Stimulated activated CD8-positive, alpha-beta memory T cell treated with anti-CD3 and anti-CD28 coated beads, Interleukin-15, amount 100 ng/mL, for 48 hours (primary cell): ENCODE measurements around the gene ADGRG6.
"Not testable (repeated sequence)": the region's sequence is repeated elsewhere in the genome, so short reads cannot be mapped to it uniquely, and the experiment has no call there.

Source experiments
- DNase-seq, 2 donors: peaks; one replicate each; pipeline ENCODE4 v3.0.0-alpha.2; 2020; ENCODE audit warnings: low read depth in 2 of 2

Gene ADGRG6

GRCh38 chr6:142409794-142410193 is 108.0 kb downstream of the ADGRG6 start:
- no peak for DNase-seq

- DNase-seq = no peak
Observed at GRCh38 chr6:142411145-142411544, 109.3 kb downstream of the ADGRG6 start.

DNA sequence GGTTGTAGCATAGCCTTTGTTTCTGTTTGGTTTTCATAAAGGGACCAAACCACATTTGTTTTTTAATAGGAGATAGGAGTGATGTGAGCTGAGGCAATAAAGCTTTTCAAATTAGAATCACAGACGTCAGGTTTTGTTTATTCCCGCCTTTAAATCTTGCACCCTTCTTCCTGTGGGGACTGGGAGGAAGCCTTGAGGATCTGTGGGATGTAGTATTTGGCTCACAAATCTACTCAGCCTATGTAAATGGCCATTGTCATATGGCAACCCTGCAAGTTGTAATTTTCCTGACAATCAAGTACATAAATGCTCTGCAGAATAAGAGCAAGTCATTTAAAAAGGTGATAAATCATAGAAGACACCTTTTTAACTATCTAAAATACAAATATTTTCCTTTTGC is 110.4 kb downstream of the ADGRG6 start:
- no peak for DNase-seq

- no peak for DNase-seq
Observed at GRCh38 chr6:142412658-142413057, 110.9 kb downstream of the ADGRG6 start.

GRCh38 chr6:142413111-142413510 is 111.3 kb downstream of the ADGRG6 start:
- no peak for DNase-seq

- DNase-seq = no peak
Observed at GRCh38 chr6:142414462-142415250, 112.8 kb downstream of the ADGRG6 start.

GRCh38 chr6:142416179-142416578 is 114.4 kb downstream of the ADGRG6 start:
- DNase-seq = no peak

GRCh38 chr6:142416686-142417085 is 114.9 kb downstream of the ADGRG6 start:
- DNase-seq = no peak

DNA sequence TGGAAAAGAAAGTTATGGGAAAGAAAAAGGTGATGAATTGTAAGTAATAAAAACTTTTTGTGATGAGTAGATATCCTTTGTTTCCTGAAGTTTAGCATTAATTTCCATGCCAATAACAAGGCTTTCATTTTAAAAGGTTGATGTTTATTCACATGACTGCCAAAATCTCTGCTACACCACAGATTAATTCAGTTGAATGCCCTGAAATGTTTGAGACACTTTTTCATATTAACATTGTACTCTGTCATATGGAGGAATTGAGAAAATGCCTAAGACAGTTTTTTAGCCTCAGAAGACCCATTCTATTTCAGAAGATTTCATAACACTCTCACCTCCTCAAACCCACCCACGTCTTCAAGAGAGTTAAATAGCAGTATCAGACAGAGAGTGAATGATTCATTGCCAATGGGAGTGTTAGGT is 115.5 kb downstream of the ADGRG6 start:
- DNase-seq = no peak

- DNase-seq = no peak
Observed at GRCh38 chr6:142419071-142419470, 117.3 kb downstream of the ADGRG6 start.

- DNase-seq = no peak
Observed at GRCh38 chr6:142420802-142421201, 119.0 kb downstream of the ADGRG6 start.

- no peak for DNase-seq
Observed at GRCh38 chr6:142421285-142422117, 119.7 kb downstream of the ADGRG6 start.

- not testable (repeated sequence) for DNase-seq
Observed at GRCh38 chr6:142426444-142427132, 124.8 kb downstream of the ADGRG6 start.

- DNase-seq = not testable (repeated sequence)
Observed at GRCh38 chr6:142428468-142428867, 126.7 kb downstream of the ADGRG6 start.

- DNase-seq = no peak
Observed at GRCh38 chr6:142429195-142429594, 127.4 kb downstream of the ADGRG6 start.

- DNase-seq = no peak
Observed at GRCh38 chr6:142433419-142433818, 131.6 kb downstream of the ADGRG6 start.

- no peak for DNase-seq
Observed at GRCh38 chr6:142438898-142439297, 137.1 kb downstream of the ADGRG6 start.

DNA sequence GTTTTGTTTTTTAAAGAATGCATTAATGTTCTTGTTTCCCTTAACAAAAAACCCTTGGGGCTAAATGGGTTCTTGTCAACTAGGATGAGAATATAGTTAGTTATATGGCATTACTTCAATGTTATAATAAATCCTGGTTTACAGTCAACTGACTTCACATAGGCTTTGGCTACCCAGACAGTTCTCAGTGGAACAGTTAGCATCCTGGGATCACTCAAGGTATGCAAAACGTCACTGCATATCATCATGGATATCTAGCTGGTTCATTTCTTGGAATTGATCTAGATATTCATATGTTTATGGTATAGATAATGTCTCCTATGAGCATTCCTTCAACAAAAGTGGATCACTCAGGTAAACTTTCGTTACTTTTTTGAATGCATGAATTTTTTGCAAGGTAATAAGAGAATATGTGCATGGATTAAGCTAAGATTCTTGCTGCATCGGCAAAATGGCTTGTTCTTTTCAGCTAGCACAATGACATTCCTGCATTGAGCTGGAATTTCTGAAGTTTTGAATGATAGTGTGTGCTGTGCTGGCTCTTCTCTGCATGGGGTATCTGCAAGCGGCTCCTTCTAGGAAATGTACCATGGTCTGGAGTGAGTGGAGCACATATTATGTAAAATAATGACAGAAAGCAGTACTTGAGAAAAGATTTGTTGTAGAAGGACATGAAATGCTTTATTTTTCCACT is 138.9 kb downstream of the ADGRG6 start:
- no peak for DNase-seq

DNA sequence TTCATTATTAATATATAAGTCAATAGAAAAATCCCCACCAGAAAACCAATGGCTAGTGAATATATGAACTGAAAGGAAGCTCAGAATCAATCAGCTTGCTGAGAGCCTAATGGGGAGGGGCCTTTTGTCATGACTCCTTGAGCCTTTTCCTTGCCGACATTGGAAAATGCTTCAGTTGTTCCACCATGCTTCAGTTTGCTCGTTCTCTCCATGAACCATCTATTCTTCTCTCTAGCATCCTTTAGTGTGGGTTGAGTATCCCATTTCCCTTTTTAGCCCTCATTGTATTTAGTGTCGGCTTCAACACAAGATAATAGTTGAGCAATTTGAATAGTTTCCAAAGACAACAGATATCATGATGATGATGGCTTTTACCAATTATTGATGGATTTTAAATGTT is 139.9 kb downstream of the ADGRG6 start:
- DNase-seq = no peak

DNA sequence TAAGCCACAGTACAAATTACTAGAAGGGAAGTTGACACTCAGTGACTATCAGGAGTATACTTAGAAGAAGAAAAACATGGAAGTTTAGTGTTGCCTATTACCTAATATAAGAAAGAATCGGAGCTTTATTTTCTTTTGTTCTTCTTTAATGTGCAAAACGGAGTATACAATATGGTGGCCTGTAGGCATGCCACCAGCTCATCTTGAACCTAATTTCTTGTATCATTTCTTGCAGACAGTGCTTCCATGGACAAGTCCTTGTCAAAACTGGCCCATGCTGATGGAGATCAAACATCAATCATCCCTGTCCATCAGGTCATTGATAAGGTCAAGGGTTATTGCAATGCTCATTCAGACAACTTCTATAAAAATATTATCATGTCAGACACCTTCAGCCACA is 141.3 kb downstream of the ADGRG6 start:
- no peak for DNase-seq

GRCh38 chr6:142443532-142443931 is 141.7 kb downstream of the ADGRG6 start:
- no peak for DNase-seq

DNA sequence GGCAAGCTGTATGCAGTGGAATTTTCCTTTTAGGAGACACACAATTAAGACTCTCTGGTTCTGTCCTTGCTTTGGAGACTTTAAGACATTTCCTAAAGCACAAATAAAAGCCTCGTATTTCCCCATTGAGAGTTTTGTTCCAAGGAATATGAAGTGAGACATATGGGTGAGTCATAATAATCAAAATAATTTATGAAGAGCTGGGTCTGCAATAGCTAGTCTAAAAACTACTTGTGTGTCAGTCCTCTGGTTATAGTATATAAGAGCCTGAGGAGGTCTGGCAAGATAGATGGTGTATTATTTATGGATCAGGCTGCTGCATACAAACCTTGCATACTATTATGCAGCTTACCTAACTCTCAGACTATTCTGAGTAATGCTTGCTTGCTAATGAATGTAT is 142.6 kb downstream of the ADGRG6 start:
- DNase-seq = no peak
